GM19240 (cell line): ENCODE results near the gene STIM2.
"Not testable (repeated sequence)": the region's sequence is repeated elsewhere in the genome, so short reads cannot be mapped to it uniquely, and the experiment has no call there.

Source experiments
- DNase-seq: peaks from one replicate; pipeline ENCODE4 v3.0.0; 2011; ENCODE audit warnings: low spot score; ENCODE audit not compliant: insufficient read length

Gene STIM2

GRCh38 chr4:26867914-26868684 is 7.5 kb downstream of the STIM2 start:
- DNase-seq, result no peak

GRCh38 chr4:26870576-26871262 is 10.1 kb downstream of the STIM2 start:
- no peak for DNase-seq

- DNase-seq, result no peak
Observed at GRCh38 chr4:26871611-26872010, 11.0 kb downstream of the STIM2 start.

- no peak for DNase-seq
Observed at GRCh38 chr4:26873391-26874026, 12.9 kb downstream of the STIM2 start.

GRCh38 chr4:26874110-26874509 is 13.5 kb downstream of the STIM2 start:
- DNase-seq, result no peak

- DNase-seq, result no peak
Observed at GRCh38 chr4:26877406-26877805, 16.8 kb downstream of the STIM2 start.

GRCh38 chr4:26877961-26878360 is 17.3 kb downstream of the STIM2 start:
- no peak for DNase-seq

GRCh38 chr4:26878794-26879391 is 18.3 kb downstream of the STIM2 start:
- DNase-seq, result no peak

- DNase-seq, result no peak
Observed at GRCh38 chr4:26879805-26880204, 19.2 kb downstream of the STIM2 start.

- DNase-seq, result no peak
Observed at GRCh38 chr4:26884026-26884425, 23.4 kb downstream of the STIM2 start.

GRCh38 chr4:26884486-26884988 is 23.9 kb downstream of the STIM2 start:
- no peak for DNase-seq

GRCh38 chr4:26885912-26886274 is 25.3 kb downstream of the STIM2 start:
- DNase-seq, result peak; percentile 30

- no peak for DNase-seq
Observed at GRCh38 chr4:26887143-26887542, 26.5 kb downstream of the STIM2 start.

GRCh38 chr4:26887809-26888208 is 27.2 kb downstream of the STIM2 start:
- no peak for DNase-seq

GRCh38 chr4:26889356-26889755 is 28.7 kb downstream of the STIM2 start:
- DNase-seq, result no peak

GRCh38 chr4:26891054-26891453 is 30.4 kb downstream of the STIM2 start:
- DNase-seq, result no peak

GRCh38 chr4:26891867-26892266 is 31.2 kb downstream of the STIM2 start:
- no peak for DNase-seq

GRCh38 chr4:26892480-26893150 is 32.0 kb downstream of the STIM2 start:
- no peak for DNase-seq

GRCh38 chr4:26893491-26893890 is 32.9 kb downstream of the STIM2 start:
- no peak for DNase-seq

GRCh38 chr4:26894881-26895280 is 34.2 kb downstream of the STIM2 start:
- DNase-seq, result not testable (repeated sequence)

- DNase-seq, result no peak
Observed at GRCh38 chr4:26896636-26897035, 36.0 kb downstream of the STIM2 start.
